SK-N-SH treated with all-trans-retinoic acid at 6 μM for 48 hours (cell line): Measurements from ENCODE around the gene CANT1.
"Not testable (repeated sequence)": the region's sequence is repeated elsewhere in the genome, so short reads cannot be mapped to it uniquely, and the experiment has no call there.

ENCODE experiments used
- ATAC-seq: fragments of 200-7000 bp; cut with Tn5 transposase; 3 replicates; pipeline ENCODE4 v1.9.1; 2020; ENCODE audit warnings: mild to moderate bottlenecking, moderate library complexity
- ARNTL ChIP-seq: fragments of 450-650 bp; formaldehyde crosslinking; IDR thresholded peaks from 2 replicates; pipeline ENCODE4 v1.5.0; 2020; ENCODE audit warnings: low read depth, mild to moderate bottlenecking, moderate library complexity, borderline replicate concordance
- BACH2 ChIP-seq: fragments of 250-450 bp; sonication (Bioruptor Pico); IDR thresholded peaks from 2 replicates; pipeline ENCODE4 v1.9.0; 2021; ENCODE audit warnings: mild to moderate bottlenecking, borderline replicate concordance
- CSDC2 ChIP-seq: fragments of 250-450 bp; sonication (Bioruptor Pico); IDR thresholded peaks from 2 replicates; pipeline ENCODE4 v1.5.0; 2020; ENCODE audit warnings: mild to moderate bottlenecking, moderate library complexity
- CSRNP3 ChIP-seq: fragments of 250-450 bp; sonication (Bioruptor Pico); IDR thresholded peaks from 2 replicates; pipeline ENCODE4 v1.5.1; 2021; ENCODE audit warnings: mild to moderate bottlenecking, moderate library complexity
- ESRRG ChIP-seq: fragments of 250-450 bp; sonication (Bioruptor Pico); IDR thresholded peaks from 2 replicates; pipeline ENCODE4 v1.6.1; 2021; ENCODE audit warnings: mild to moderate bottlenecking
- GLIS3 ChIP-seq: fragments of 250-450 bp; sonication (Bioruptor Pico); IDR thresholded peaks from 2 replicates; pipeline ENCODE4 v1.5.0; 2020; ENCODE audit warnings: mild to moderate bottlenecking, moderate library complexity
- ISL1 ChIP-seq: fragments of 250-450 bp; sonication (Bioruptor Pico); IDR thresholded peaks from 2 replicates; pipeline ENCODE4 v2.1.2; 2022; ENCODE audit warnings: mild to moderate bottlenecking, moderate library complexity
- OSR1 ChIP-seq: fragments of 250-450 bp; sonication (Bioruptor Pico); IDR thresholded peaks from 2 replicates; pipeline ENCODE4 v1.8.0; 2022; ENCODE audit warnings: moderate library complexity, mild to moderate bottlenecking, inconsistent platforms
- PATZ1 ChIP-seq: fragments of 250-450 bp; sonication (Bioruptor Pico); IDR thresholded peaks from 2 replicates; pipeline ENCODE4 v1.8.0; 2020; ENCODE audit warnings: mild to moderate bottlenecking, moderate library complexity, borderline replicate concordance
- PPARA ChIP-seq: fragments of 250-450 bp; sonication (Bioruptor Pico); IDR thresholded peaks from 2 replicates; pipeline ENCODE4 v1.5.0; 2020; ENCODE audit warnings: mild to moderate bottlenecking, borderline replicate concordance
- RARB ChIP-seq: fragments of 250-450 bp; sonication (Bioruptor Pico); IDR thresholded peaks from 2 replicates; pipeline ENCODE4 v1.8.0; 2021; ENCODE audit warnings: mild to moderate bottlenecking, moderate library complexity
- SNAI2 ChIP-seq: fragments of 250-450 bp; sonication (Bioruptor Pico); IDR thresholded peaks from 2 replicates; pipeline ENCODE4 v1.5.0; 2020; ENCODE audit warnings: mild to moderate bottlenecking, moderate library complexity
- TCF4 ChIP-seq: fragments of 250-450 bp; sonication (Bioruptor Pico); IDR thresholded peaks from 2 replicates; pipeline ENCODE4 v1.8.0; 2021; ENCODE audit warnings: mild to moderate bottlenecking, moderate library complexity, borderline replicate concordance
- TOX ChIP-seq: fragments of 250-450 bp; sonication (Bioruptor Pico); IDR thresholded peaks from 2 replicates; pipeline ENCODE4 v1.8.0; 2021; ENCODE audit warnings: mild to moderate bottlenecking, moderate library complexity, borderline replicate concordance
- TSHZ2 ChIP-seq: fragments of 250-450 bp; sonication (Bioruptor Pico); IDR thresholded peaks from 2 replicates; pipeline ENCODE4 v1.5.0; 2020; ENCODE audit warnings: mild to moderate bottlenecking, moderate library complexity
- ZC3H10 ChIP-seq: fragments of 250-450 bp; sonication (Bioruptor Pico); IDR thresholded peaks from 2 replicates; pipeline ENCODE4 v1.5.1; 2021; ENCODE audit warnings: mild to moderate bottlenecking, moderate library complexity
- ZFP3 ChIP-seq: fragments of 250-450 bp; sonication (Bioruptor Pico); IDR thresholded peaks from 2 replicates; pipeline ENCODE4 v1.5.0; 2020; ENCODE audit warnings: mild to moderate bottlenecking, moderate library complexity
- ZNF70 ChIP-seq: fragments of 450-650 bp; formaldehyde crosslinking; IDR thresholded peaks from 2 replicates; pipeline ENCODE4 v1.5.0; 2020; ENCODE audit warnings: mild to moderate bottlenecking, moderate library complexity
- ZNF8 ChIP-seq: fragments of 450-650 bp; formaldehyde crosslinking; IDR thresholded peaks from 2 replicates; pipeline ENCODE4 v1.5.0; 2020; ENCODE audit warnings: mild to moderate bottlenecking, moderate library complexity

CANT1 gene

GRCh38 chr17:78946131-78946530 is 63.4 kb downstream of the CANT1 start:
- ATAC-seq: no peak
- no peak for TF ChIP-seq ZNF8 (CRISPR knock-in tag)
- no peak for TF ChIP-seq TOX
- TF ChIP-seq TCF4: no peak
- no peak for TF ChIP-seq ZC3H10
- TF ChIP-seq BACH2 (CRISPR knock-in tag): no peak
- TF ChIP-seq ISL1 (CRISPR knock-in tag): no peak
- no peak for TF ChIP-seq ARNTL (CRISPR knock-in tag)
- TF ChIP-seq RARB: no peak
- TF ChIP-seq PATZ1: no peak
- TF ChIP-seq SNAI2 (CRISPR knock-in tag): no peak
- TF ChIP-seq TSHZ2 (CRISPR knock-in tag): no peak
- TF ChIP-seq, all 23 proteins: peak for 0

- not testable (repeated sequence) for ATAC-seq
Measured at GRCh38 chr17:78945455-78945854, 64.1 kb downstream of the CANT1 start.

- ATAC-seq: no peak
- no peak for TF ChIP-seq GLIS3 (CRISPR knock-in tag)
- no peak for TF ChIP-seq TCF4
- no peak for TF ChIP-seq ESRRG (CRISPR knock-in tag)
- no peak for TF ChIP-seq CSRNP3 (CRISPR knock-in tag)
Measured at GRCh38 chr17:78944956-78945355, 64.6 kb downstream of the CANT1 start.

- TF ChIP-seq PPARA (CRISPR knock-in tag): no peak
- TF ChIP-seq ISL1 (CRISPR knock-in tag): no peak
- TF ChIP-seq TSHZ2 (CRISPR knock-in tag): no peak
- TF ChIP-seq GLIS3 (CRISPR knock-in tag): no peak
- TF ChIP-seq CSDC2 (CRISPR knock-in tag): no peak
- TF ChIP-seq ESRRG (CRISPR knock-in tag): no peak
- no peak for TF ChIP-seq OSR1 (CRISPR knock-in tag)
- TF ChIP-seq ZNF8 (CRISPR knock-in tag): no peak
- TF ChIP-seq CSRNP3 (CRISPR knock-in tag): no peak
- TF ChIP-seq ZFP3: no peak
- no peak for TF ChIP-seq ZNF70 (CRISPR knock-in tag)
- TF ChIP-seq ZC3H10: no peak
- no peak for TF ChIP-seq BACH2 (CRISPR knock-in tag)
- TF ChIP-seq, all 23 proteins: peak for 0
- no peak for ATAC-seq
Measured at GRCh38 chr17:78944026-78944425, 65.5 kb downstream of the CANT1 start.
